Daoy (cell line): Measurements from ENCODE around the gene LRRC47. TPM values are rescaled to one million over a fixed set of nuclear protein-coding genes. Genes with fewer than 3 reads are reported as not detected.

ENCODE experiments used
- DNase-seq: peaks from one replicate; pipeline ENCODE4 v3.0.0-alpha.2; 2015; ENCODE audit warnings: low read depth
- total RNA-seq: library from RNA; depleted of rRNA; stranded (reverse); fragments of >200 nt; shearing (Covaris generic); gene quantifications from 2 replicates; pipeline ENCODE4 v1.2.3, GENCODE V29; 2014; rRNA removed

Gene LRRC47
- total RNA-seq, 1 experiment from 2014 or later: 60.2 TPM

DNA sequence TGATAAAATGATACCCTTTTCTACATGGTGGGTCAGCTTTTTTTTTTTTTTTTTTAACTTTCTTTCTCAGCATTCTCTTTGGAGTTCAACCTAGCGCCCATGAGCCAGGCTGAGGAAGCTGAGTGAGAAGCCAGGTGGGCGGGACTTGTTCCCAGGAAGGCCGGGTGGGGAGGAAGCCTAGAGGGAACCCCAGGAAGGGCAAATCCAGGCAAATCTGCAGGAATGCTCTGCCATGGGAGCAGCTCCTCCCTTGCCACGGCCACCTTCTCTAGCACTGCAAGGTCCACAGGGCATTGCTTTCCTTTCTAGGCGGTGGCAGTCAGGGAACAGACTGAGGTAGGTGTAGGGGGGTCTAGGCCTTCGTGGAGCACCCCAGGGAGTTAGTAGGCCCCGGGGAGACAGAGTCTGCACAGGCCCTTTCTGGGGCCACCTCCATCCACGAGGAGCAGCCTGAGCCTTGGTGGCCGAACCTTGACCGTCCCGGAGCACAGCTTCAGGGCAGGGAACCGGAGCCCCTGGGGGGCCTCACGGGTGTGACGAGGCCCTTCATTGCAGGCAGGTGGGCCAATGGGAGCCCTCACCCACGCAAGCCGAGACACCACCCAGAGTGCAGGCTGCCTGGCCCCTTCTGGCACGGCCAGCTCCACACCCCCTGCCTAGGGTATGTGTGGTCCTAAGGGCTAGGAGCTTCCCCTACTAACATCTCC, 62.3 kb downstream of the LRRC47 start:
- DNase-seq: no peak

DNA sequence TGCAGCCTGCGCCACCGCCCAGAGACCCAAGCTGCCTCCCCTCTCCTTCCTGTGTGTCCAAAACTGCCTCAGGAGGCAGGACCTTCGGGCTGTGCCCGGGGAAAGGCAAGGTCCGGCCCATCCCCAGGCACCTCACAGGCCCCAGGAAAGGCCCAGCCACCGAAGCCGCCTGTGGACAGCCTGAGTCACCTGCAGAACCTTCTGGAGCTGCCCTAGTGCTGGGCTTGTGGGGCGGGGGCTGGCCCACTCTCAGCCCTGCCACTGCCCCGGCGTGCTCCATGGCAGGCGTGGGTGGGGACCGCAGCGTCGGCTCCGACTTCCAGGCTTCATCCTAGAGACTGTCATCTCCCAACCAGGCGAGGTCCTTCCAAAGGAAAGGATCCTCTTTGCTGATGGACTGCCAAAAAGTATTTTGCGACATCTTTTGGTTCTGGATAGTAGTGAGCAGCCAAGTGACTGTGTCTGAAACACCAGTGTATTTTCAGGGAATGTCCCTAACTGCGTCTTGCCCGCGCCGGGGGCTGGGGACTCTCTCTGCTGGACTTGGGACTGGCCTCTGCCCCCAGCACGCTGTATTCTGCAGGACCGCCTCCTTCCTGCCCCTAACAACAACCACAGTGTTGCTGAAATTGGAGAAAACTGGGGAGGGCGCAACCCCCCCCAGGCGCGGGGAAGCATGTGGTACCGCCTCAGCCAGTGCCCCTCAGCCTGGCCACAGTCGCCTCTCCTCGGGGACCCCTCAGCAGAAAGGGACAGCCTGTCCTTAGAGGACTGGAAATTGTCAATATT, 63.0 kb downstream of the LRRC47 start:
- no peak for DNase-seq

DNA sequence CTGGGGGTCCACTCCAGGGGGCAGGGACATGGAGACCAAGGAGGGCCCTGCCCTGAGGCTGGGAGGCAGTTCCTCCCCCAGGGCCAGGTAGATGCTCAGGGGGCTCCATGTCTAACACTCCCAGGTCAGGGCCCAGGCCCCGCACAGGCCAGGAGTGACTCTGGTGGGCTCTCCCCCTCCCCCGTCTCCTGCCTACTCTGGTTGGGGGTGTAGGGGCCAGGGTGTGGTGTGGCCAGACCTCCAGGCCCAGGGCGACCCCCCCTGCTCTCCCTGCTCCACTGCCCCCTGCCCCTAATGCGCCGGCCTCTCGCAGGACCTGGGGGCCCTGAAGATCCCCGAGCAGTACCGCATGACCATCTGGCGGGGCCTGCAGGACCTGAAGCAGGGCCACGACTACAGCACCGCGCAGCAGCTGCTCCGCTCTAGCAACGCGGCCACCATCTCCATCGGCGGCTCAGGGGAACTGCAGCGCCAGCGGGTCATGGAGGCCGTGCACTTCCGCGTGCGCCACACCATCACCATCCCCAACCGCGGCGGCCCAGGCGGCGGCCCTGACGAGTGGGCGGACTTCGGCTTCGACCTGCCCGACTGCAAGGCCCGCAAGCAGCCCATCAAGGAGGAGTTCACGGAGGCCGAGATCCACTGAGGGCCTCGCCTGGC, 63.7 kb downstream of the LRRC47 start:
- DNase-seq: no peak

DNA sequence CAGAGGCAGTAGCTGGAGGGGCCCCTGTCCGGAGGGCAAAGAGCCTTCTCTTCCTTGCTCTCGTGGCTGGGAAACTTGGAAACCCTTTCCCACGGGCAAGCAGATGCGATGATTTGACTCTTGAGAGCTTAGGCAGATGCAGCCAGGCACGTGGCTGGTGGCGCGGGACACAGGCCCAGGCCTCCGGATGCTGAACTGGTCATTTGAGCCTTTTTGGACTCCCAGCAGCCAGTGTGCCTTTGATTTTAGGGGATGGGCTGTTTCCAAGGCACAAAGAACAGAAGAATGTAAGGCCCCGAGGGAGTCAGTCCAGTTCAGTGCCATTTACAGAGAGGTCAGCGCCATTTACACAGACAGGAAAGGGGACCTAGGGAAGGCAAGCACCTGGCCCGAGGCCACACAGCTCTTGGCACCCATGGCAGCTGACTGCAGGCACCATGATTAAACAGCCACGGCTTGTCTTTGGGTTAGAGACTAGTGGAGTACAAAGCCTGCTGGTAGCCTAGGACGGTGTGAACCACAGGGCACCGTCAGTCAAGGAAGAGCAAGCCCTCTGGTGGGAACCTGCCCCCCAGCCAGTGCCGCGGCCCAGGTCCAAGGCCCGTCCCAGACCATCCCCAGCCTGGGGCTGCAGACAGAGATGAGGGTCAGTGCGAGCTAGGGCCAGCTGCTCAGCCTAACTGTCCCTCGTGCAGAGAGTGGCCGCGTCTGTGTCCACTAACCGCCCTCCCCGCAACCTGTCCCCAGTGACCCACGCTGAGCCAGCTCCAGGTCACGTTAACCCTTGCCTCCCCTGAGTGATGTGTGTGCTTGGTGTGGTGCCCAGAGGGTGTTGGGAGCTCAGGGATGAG, 64.5 kb downstream of the LRRC47 start:
- DNase-seq: no peak

DNA sequence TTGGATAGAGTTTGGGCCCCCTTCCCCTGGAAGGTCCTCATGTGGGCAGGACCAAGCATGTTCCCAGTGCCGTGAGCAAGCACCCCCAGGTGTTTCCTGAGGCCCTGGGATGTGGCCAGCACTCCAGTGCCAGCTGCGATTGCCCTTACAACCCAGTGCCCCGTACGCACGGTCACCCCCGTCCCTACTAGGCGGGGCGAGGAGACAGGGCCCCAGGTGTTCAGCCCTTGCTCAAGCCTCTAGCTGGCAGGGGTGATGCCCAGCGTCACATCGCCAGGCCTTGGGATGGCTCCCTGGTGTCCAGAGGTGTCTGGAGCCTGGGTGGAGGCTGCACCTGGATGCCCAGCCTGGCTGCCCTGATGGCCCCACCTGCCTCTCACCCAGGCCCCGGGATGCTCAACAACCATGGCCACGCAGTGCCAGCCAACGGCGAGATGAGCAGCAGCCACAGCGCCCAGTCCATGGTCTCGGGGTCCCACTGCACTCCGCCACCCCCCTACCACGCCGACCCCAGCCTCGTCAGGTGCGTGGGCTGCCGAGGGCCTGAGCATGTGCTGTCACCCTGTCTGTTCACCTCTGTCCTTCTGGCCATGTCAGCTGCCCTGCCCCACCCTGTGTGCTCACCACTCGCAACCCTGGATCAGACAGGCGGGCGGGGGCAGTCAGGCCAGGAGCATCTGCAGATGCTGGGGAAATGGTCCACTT, 65.6 kb downstream of the LRRC47 start:
- no peak for DNase-seq

DNA sequence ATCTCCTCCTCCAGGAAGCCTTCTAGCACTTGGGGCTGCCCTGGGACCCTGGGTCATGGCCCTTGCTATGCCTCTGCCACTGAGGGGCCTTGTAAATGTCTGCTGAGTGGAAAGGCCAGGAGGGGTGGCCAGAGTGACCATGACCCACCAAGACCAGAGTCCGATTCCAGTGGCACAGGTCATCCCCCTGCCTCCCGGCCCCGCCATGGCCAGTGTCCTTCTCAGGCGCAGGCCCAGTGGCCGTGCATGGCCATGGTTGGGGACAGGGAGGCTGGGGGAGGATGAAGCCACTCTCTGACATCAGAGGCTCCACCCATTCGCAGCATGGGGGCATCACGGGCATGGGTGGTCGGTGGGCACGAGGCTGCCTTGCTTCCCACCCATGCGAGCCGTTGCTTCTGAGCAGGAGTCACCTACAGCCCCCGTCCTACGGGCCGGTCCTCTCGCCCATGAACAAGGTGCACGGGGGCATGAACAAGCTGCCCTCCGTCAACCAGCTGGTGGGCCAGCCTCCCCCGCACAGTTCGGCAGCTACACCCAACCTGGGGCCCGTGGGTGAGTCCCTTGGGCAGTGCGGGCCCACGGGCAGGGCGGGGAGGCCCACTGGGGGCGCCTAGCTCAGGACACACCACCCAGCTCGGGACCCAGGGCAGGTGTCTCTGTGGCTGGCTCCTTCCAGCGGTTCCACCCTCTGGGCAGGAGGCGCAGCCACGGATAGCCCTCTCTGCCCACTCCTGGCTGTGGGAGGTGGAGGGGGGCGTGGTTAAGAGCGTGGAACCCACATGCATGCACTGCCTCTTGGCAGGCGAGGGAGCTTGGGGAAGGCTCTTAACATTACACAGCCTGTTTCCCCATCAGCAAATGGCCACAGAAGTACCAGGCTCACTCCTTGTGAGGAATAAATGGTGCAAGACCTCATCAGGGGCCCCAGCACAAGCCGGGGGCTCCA, 66.4 kb downstream of the LRRC47 start:
- no peak for DNase-seq

Other genes with a start within 250 kb of the LRRC47 start
- gene MEGF6, start 185.0 kb downstream of the LRRC47 start, total RNA-seq: 2.5 and 5.1 TPM in 2 replicates
- gene TPRG1L, start 171.5 kb downstream of the LRRC47 start, total RNA-seq: 7.0 and 8.5 TPM in 2 replicates
- gene WRAP73, start 146.4 kb downstream of the LRRC47 start, total RNA-seq: 17.4 and 33.9 TPM in 2 replicates
- 0.89 and 2.5 TPM in 2 replicates for gene TP73, start 144.0 kb downstream of the LRRC47 start, total RNA-seq
- not detected in 2 replicates for gene CCDC27, start 44.0 kb downstream of the LRRC47 start, total RNA-seq
- not detected in 2 replicates for gene SMIM1, start 23.7 kb downstream of the LRRC47 start, total RNA-seq
- gene CEP104, start 60.7 kb upstream of the LRRC47 start, total RNA-seq: 16.5 and 19.3 TPM in 2 replicates
- gene DFFB, start 61.0 kb upstream of the LRRC47 start, total RNA-seq: 7.4 and 32.3 TPM in 2 replicates
- gene C1orf174, start 103.8 kb upstream of the LRRC47 start, total RNA-seq: 28.3 and 31.8 TPM in 2 replicates